GM12878 (cell line): ENCODE measurements around the gene KMO. TPM values are rescaled to one million over a fixed set of nuclear protein-coding genes. Genes with fewer than 3 reads are reported as not detected.

Experiments used
- ATAC-seq: fragments of 200-7000 bp; cut with Tn5 transposase; 3 replicates; pipeline ENCODE4 v1.9.1; 2020; ENCODE audit warnings: mild to moderate bottlenecking, moderate library complexity
- BruUV-seq: library from RNA; stranded (reverse); fragments of 400-500 nt; replicated peaks from 2 replicates; lab custom pipeline; 2021; lab: Mats Ljungman, UMichigan
- CTCF ChIA-PET: fragments of 300-600 bp; sonication (Branson Sonifier 250); formaldehyde crosslinking; extraction: SDS; loops from one replicate; lab custom pipeline; 2021; ENCODE audit warnings: inconsistent platforms; lab: Yijun Ruan, JAX
- POLR2A ChIA-PET: fragments of 350-600 bp; formaldehyde crosslinking; extraction: SDS; loops from one replicate; lab custom pipeline; 2021; ENCODE audit warnings: inconsistent platforms; lab: Charles Lee
- RAD21 ChIA-PET: fragments of 300-600 bp; sonication (Branson Sonifier 250); formaldehyde crosslinking; loops from one replicate; lab custom pipeline; 2023; ENCODE audit warnings: antibody characterized with exemption; ENCODE audit not compliant: unreplicated experiment; lab: Charles Lee
- SMC1A ChIA-PET: fragments of 300-600 bp; sonication (Branson Sonifier 250); formaldehyde crosslinking; loops from one replicate; lab custom pipeline; 2023; ENCODE audit not compliant: unreplicated experiment, uncharacterized antibody; lab: Charles Lee
- DNase-seq: peaks from one replicate; pipeline ENCODE4 v3.0.0-alpha.2; 2011; ENCODE audit warnings: low read depth, low spot score
- FAIRE-seq: peaks from 3 replicates; lab custom pipeline; 2011; peaks lifted over from hg19 to GRCh38; lab: Jason Lieb, UNC
- H2AFZ ChIP-seq: 2 replicates; pipeline ENCODE4 v1.6.0; 2011; ENCODE audit warnings: low read depth, low read length, control low read depth; ENCODE audit not compliant: control insufficient read depth
- H3K27ac ChIP-seq: 2 replicates; pipeline ENCODE4 v1.5.1; 2011; ENCODE audit warnings: control low read depth; ENCODE audit not compliant: control insufficient read depth, insufficient read depth
- H3K27me3 ChIP-seq, 2 experiments: replicated peaks in 1 of 2; 2 replicates each; pipeline versions ENCODE4 v1.6.0 to v1.6.1; 2011; ENCODE audit warnings: low read length in 1 of 2; ENCODE audit not compliant: control insufficient read depth in 2 of 2, insufficient read depth in 2 of 2
- H3K36me3 ChIP-seq, 2 experiments: 2 replicates each; pipeline ENCODE4 v1.5.1; 2011; ENCODE audit warnings: low read length in 1 of 2; ENCODE audit not compliant: control insufficient read depth in 2 of 2, insufficient read depth in 2 of 2
- H3K4me1 ChIP-seq: 2 replicates; pipeline ENCODE4 v1.6.1; 2011; ENCODE audit warnings: mild to moderate bottlenecking, low read length, moderate library complexity, mixed read lengths; ENCODE audit not compliant: control insufficient read depth, insufficient read depth
- H3K4me2 ChIP-seq: 2 replicates; pipeline ENCODE4 v1.6.0; 2011; ENCODE audit warnings: control low read depth; ENCODE audit not compliant: control insufficient read depth, insufficient read depth
- H3K4me3 ChIP-seq: fragments of 200-600 bp; sonication (generic); 2 replicates; pipeline ENCODE4 v1.5.1; 2016
- H3K79me2 ChIP-seq: 2 replicates; pipeline ENCODE4 v1.6.0; 2011; ENCODE audit warnings: low read length; ENCODE audit not compliant: control insufficient read depth, insufficient read depth
- H3K9ac ChIP-seq: 2 replicates; pipeline ENCODE4 v1.8.0; 2011; ENCODE audit warnings: low read length, control low read depth, mixed read lengths; ENCODE audit not compliant: control insufficient read depth, insufficient read depth
- H3K9me3 ChIP-seq: replicated peaks from 3 replicates; pipeline ENCODE4 v1.5.1; 2011; ENCODE audit warnings: mild to moderate bottlenecking, low read length; ENCODE audit not compliant: control insufficient read depth, insufficient read depth
- H4K20me1 ChIP-seq: 2 replicates; pipeline ENCODE4 v1.6.0; 2011; ENCODE audit not compliant: control insufficient read depth, insufficient read depth
- BCL11A ChIP-seq: IDR thresholded peaks from 2 replicates; pipeline ENCODE4 v1.6.1; 2011; ENCODE audit warnings: low read depth, low read length
- EED ChIP-seq: sonication (generic); IDR thresholded peaks from 2 replicates; pipeline ENCODE4 v1.6.1; 2016; ENCODE audit warnings: antibody characterized with exemption, low read depth
- FOXM1 ChIP-seq: IDR thresholded peaks from 2 replicates; pipeline ENCODE4 v1.6.1; 2012; ENCODE audit warnings: low read depth, mild to moderate bottlenecking, inconsistent platforms, low read length, moderate library complexity
- IKZF1 ChIP-seq: fragments of 450-650 bp; conservative IDR thresholded peaks from 2 replicates; pipeline ENCODE4 v1.6.1; 2017; ENCODE audit warnings: antibody characterized with exemption, mild to moderate bottlenecking
- JUND ChIP-seq: IDR thresholded peaks from 2 replicates; pipeline ENCODE4 v1.6.1; 2012; ENCODE audit warnings: low read depth, mild to moderate bottlenecking, low read length, improper control_type of control experiment, moderate library complexity
- KAT2A ChIP-seq: conservative IDR thresholded peaks from 2 replicates; pipeline ENCODE4 v1.6.1; 2011; ENCODE audit warnings: low read depth, low read length; ENCODE audit not compliant: control insufficient read depth
- MYB ChIP-seq: fragments of 150-350 bp; IDR thresholded peaks from 2 replicates; pipeline ENCODE4 v1.6.1; 2014; ENCODE audit warnings: mild to moderate bottlenecking, low read depth, low read length, borderline replicate concordance
- NFIC ChIP-seq: IDR thresholded peaks from 2 replicates; pipeline ENCODE4 v1.6.1; 2012; ENCODE audit warnings: low read depth, mild to moderate bottlenecking, inconsistent platforms, low read length, moderate library complexity
- POLR2AphosphoS5 ChIP-seq: IDR thresholded peaks from 2 replicates; pipeline ENCODE4 v1.6.1; 2011; ENCODE audit warnings: mild to moderate bottlenecking, low read length, inconsistent platforms
- RUNX3 ChIP-seq: IDR thresholded peaks from 2 replicates; pipeline ENCODE4 v1.6.1; 2012; ENCODE audit warnings: low read length, inconsistent platforms
- TCF7 ChIP-seq: IDR thresholded peaks from 2 replicates; pipeline ENCODE4 v1.6.1; 2014; ENCODE audit warnings: antibody characterized with exemption, borderline replicate concordance
- WGBS: methylation state at CpG from one replicate; pipeline ENCODE4 v1.1.6; 2016; ENCODE audit warnings: low lambda C conversion rate; ENCODE audit not compliant: insufficient replicate concordance, insufficient coverage; ENCODE audit errors: missing lambda C conversion rate; 5-methylcytosine and 5-hydroxymethylcytosine counted together
- in situ Hi-C: fragments of 300-500 bp; cut with MboI; formaldehyde crosslinking; loops from 9 replicates; pipeline ENCODE4 v1.14.3; 2018; ENCODE audit warnings: mixed read lengths
- intact Hi-C: fragments of 100-400 bp; cut with micrococcal nuclease; formaldehyde crosslinking; loops from one replicate; pipeline ENCODE4 v1.14.2; 2022; ENCODE audit not compliant: unreplicated experiment
- polyA plus RNA-seq, 11 experiments: library from polyadenylated mRNA; depleted of rRNA in 4 of 11; unstranded in 6 of 11; stranded (reverse) in 5 of 11; fragments of >200 nt; fragmentation: Nextera tagmentation in 4 of 11; fragmentation: Illumina TruSeq in 1 of 11; extraction: Ambion mirVana in 4 of 11; extraction: Trizol in 1 of 11; gene quantifications; 1 replicate in 1 of 11; 2 replicates in 10 of 11; pipeline versions ENCODE4 v1.2.1 to v1.2.3, GENCODE V29; 2011 to 2016; ENCODE audit warnings: inconsistent platforms in 2 of 11, missing spikeins in 2 of 11, low read depth in 1 of 11
- total RNA-seq, 4 experiments: library from RNA; depleted of rRNA in 3 of 4; stranded (reverse); fragments of >200 nt in 3 of 4; fragmentation: Illumina TruSeq in 1 of 4; extraction: Trizol in 1 of 4; gene quantifications; 2 replicates each; pipeline versions ENCODE4 v1.2.1 to v1.2.3, GENCODE V29; 2013 to 2021
- TF ChIP-seq, protein P1 (sequence below): fragments of 450-650 bp; IDR thresholded peaks from 2 replicates; pipeline ENCODE4 v1.6.1; 2017; ENCODE audit warnings: antibody characterized with exemption, mild to moderate bottlenecking, moderate library complexity
- TF ChIP-seq, protein P2 (sequence below): IDR thresholded peaks from 2 replicates; pipeline ENCODE4 v1.6.1; 2011; ENCODE audit warnings: borderline replicate concordance, low read depth, mild to moderate bottlenecking, moderate library complexity, low read length; ENCODE audit not compliant: insufficient read depth, poor library complexity, severe bottlenecking

The KMO gene
- total and polyA plus RNA-seq, 10 of the 15 experiments (the other 5 are each of a cell fraction or from before 2014, with no cell fraction given), result 0.68 to 5.9 (median 1.5) TPM

GRCh38 chr1:241525026-241525425, 7.2 kb upstream of the KMO start:
- POLR2A ChIA-PET, result no interaction called here
- H3K4me2 ChIP-seq, result no peak overlapping the region
- no peak overlapping the region for H2AFZ ChIP-seq
- no peak overlapping the region for H3K27ac ChIP-seq
- no TSS peak for BruUV-seq
- H3K9me3 ChIP-seq, result no peaks in the 10 kb centered on the region
- intact Hi-C loops, result no loop called here
- no peaks in the 10 kb centered on the region for H3K4me1 ChIP-seq
- DNase-seq, result no peak
- no peaks in the 10 kb centered on the region for H3K36me3 ChIP-seq
- no peak for ATAC-seq
- H3K27me3 ChIP-seq, result no peaks in the 10 kb centered on the region
- RAD21 ChIA-PET, result no interaction called here
- no peak overlapping the region for H3K4me3 ChIP-seq
- no peak for TF ChIP-seq BCL11A
- no peak for TF ChIP-seq RUNX3
- TF ChIP-seq FOXM1, result no peak
- no peak for TF ChIP-seq JUND
- TF ChIP-seq MYB, result no peak
- no peak for TF ChIP-seq EED
- TF ChIP-seq, protein P1, sequence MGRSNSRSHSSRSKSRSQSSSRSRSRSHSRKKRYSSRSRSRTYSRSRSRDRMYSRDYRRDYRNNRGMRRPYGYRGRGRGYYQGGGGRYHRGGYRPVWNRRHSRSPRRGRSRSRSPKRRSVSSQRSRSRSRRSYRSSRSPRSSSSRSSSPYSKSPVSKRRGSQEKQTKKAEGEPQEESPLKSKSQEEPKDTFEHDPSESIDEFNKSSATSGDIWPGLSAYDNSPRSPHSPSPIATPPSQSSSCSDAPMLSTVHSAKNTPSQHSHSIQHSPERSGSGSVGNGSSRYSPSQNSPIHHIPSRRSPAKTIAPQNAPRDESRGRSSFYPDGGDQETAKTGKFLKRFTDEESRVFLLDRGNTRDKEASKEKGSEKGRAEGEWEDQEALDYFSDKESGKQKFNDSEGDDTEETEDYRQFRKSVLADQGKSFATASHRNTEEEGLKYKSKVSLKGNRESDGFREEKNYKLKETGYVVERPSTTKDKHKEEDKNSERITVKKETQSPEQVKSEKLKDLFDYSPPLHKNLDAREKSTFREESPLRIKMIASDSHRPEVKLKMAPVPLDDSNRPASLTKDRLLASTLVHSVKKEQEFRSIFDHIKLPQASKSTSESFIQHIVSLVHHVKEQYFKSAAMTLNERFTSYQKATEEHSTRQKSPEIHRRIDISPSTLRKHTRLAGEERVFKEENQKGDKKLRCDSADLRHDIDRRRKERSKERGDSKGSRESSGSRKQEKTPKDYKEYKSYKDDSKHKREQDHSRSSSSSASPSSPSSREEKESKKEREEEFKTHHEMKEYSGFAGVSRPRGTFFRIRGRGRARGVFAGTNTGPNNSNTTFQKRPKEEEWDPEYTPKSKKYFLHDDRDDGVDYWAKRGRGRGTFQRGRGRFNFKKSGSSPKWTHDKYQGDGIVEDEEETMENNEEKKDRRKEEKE, result no peak
- TF ChIP-seq TCF7, result no peak
- no peak for TF ChIP-seq KAT2A
- TF ChIP-seq, protein P2, sequence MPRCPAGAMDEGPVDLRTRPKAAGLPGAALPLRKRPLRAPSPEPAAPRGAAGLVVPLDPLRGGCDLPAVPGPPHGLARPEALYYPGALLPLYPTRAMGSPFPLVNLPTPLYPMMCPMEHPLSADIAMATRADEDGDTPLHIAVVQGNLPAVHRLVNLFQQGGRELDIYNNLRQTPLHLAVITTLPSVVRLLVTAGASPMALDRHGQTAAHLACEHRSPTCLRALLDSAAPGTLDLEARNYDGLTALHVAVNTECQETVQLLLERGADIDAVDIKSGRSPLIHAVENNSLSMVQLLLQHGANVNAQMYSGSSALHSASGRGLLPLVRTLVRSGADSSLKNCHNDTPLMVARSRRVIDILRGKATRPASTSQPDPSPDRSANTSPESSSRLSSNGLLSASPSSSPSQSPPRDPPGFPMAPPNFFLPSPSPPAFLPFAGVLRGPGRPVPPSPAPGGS, result no peak
- no peak for TF ChIP-seq IKZF1
- TF ChIP-seq POLR2AphosphoS5, result no peak
- TF ChIP-seq NFIC, result no peak
- TF ChIP-seq, all 136 proteins: peak for 0
- SMC1A ChIA-PET, result interaction anchor here (0.6 to 1.3 kb wide), 4 partner anchors 13 to 1054 kb away, joined by 3 to 4 read pairs (median 3); no protein-coding TSS in a partner anchor
- CTCF ChIA-PET, result interaction anchor here (1.4 kb wide), 1 partner anchor 86 kb away, joined by 5 read pairs; no protein-coding TSS in a partner anchor
- no peaks in the 10 kb centered on the region; the same call in 1 of the 2 replicates for H3K79me2 ChIP-seq
- no peak for FAIRE-seq
- no peak overlapping the region for H3K9ac ChIP-seq
- no peaks in the 10 kb centered on the region for H4K20me1 ChIP-seq
- 17% methylated on average over 3 of the region's 3 CpGs for WGBS
- in situ Hi-C loops, result no loop called here
